Measurements from ENCODE around the gene PLCB4.

The PLCB4 gene

GRCh38 chr20:9501473-9501872 lies 432.6 kb downstream of the PLCB4 start:
- DNase-seq (ENCODE audit: low read depth in 1 of 2, low spot score in 1 of 2): no peak
- Histone ChIP-seq H3K27me3 (ENCODE audit: insufficient read depth, poor library complexity, severe bottlenecking) (peaks cover 10% of the 10 kb centered on the region), H3K4me3 (replicated peaks; ENCODE audit: insufficient read depth, low read length) (no peak overlapping the region), H3K27ac (replicated peaks) (no peak overlapping the region)
- TF ChIP-seq POLR2AphosphoS5 (IDR thresholded peaks at IDR 0.05; ENCODE audit: low read depth) (no peak), SPI1 (IDR thresholded peaks at IDR 0.05; ENCODE audit: borderline replicate concordance, low read depth) (no peak), REST (IDR thresholded peaks at IDR 0.05; ENCODE audit: insufficient replicate concordance, low read depth) (no peak), GABPA (IDR thresholded peaks at IDR 0.05; ENCODE audit: low read depth) (no peak), CTCF (IDR thresholded peaks at IDR 0.05; ENCODE audit: insufficient read depth, low read length) (no peak)

GRCh38 chr20:9503526-9504245 lies 434.8 kb downstream of the PLCB4 start:
- TF ChIP-seq CTCF (IDR thresholded peaks at IDR 0.05; ENCODE audit: insufficient read depth, low read length) (no peak), REST (IDR thresholded peaks at IDR 0.05; ENCODE audit: insufficient replicate concordance, low read depth) (no peak), GABPA (IDR thresholded peaks at IDR 0.05; ENCODE audit: low read depth) (no peak), POLR2AphosphoS5 (IDR thresholded peaks at IDR 0.05; ENCODE audit: low read depth) (no peak), SPI1 (IDR thresholded peaks at IDR 0.05; ENCODE audit: borderline replicate concordance, low read depth) (no peak)
- H3K27me3 ChIP-seq (ENCODE audit: insufficient read depth, poor library complexity, severe bottlenecking): peaks cover 30% of the 10 kb centered on the region
- H3K27ac ChIP-seq (replicated peaks): no peak overlapping the region
- no peak overlapping the region for H3K4me3 ChIP-seq (replicated peaks; ENCODE audit: insufficient read depth, low read length)
- DNase-seq (ENCODE audit: low read depth in 1 of 2, low spot score in 1 of 2): peak in 1 of 2 experiments; percentile 17

- H3K27me3 ChIP-seq (ENCODE audit: insufficient read depth, poor library complexity, severe bottlenecking): peaks cover 39% of the 10 kb centered on the region
- no peak for DNase-seq (ENCODE audit: low read depth in 1 of 2, low spot score in 1 of 2)
- no peak overlapping the region for H3K4me3 ChIP-seq (replicated peaks; ENCODE audit: insufficient read depth, low read length)
- no peak overlapping the region for H3K27ac ChIP-seq (replicated peaks)
- TF ChIP-seq POLR2AphosphoS5 (IDR thresholded peaks at IDR 0.05; ENCODE audit: low read depth): no peak
These were observed 437.5 kb downstream of the PLCB4 start for GRCh38 chr20:9506280-9506821.

- TF ChIP-seq REST (IDR thresholded peaks at IDR 0.05; ENCODE audit: insufficient replicate concordance, low read depth) (no peak), POLR2AphosphoS5 (IDR thresholded peaks at IDR 0.05; ENCODE audit: low read depth) (no peak), CTCF (IDR thresholded peaks at IDR 0.05; ENCODE audit: insufficient read depth, low read length) (no peak)
- DNase-seq (ENCODE audit: low read depth in 1 of 2, low spot score in 1 of 2): no peak
- Histone ChIP-seq H3K4me3 (replicated peaks; ENCODE audit: insufficient read depth, low read length) (no peak overlapping the region), H3K27me3 (ENCODE audit: insufficient read depth, poor library complexity, severe bottlenecking) (peaks cover 39% of the 10 kb centered on the region), H3K27ac (replicated peaks) (no peak overlapping the region)
These were observed 438.1 kb downstream of the PLCB4 start for GRCh38 chr20:9506964-9507369.
